Neural crest cell (in vitro differentiated cells): ENCODE data around the gene DIAPH3. TPM values are rescaled to one million over a fixed set of nuclear protein-coding genes. Genes with fewer than 3 reads are reported as not detected.

Experiments used
- DNase-seq: peaks from one replicate; pipeline ENCODE4 v3.0.0; 2021; ENCODE audit warnings: low read depth, mixed read lengths, low spot score
- H3K27ac Mint-ChIP-seq: one replicate; pipeline ENCODE4 v1.8.0; 2021; ENCODE audit warnings: mild to moderate bottlenecking, mixed read lengths; ENCODE audit not compliant: unreplicated experiment
- H3K27me3 Mint-ChIP-seq: 2 replicates; pipeline ENCODE4 v1.8.0; 2021; ENCODE audit warnings: low read depth, mild to moderate bottlenecking, mixed read lengths
- H3K36me3 Mint-ChIP-seq: 2 replicates; pipeline ENCODE4 v1.8.0; 2021; ENCODE audit warnings: low read depth, mild to moderate bottlenecking, mixed read lengths
- H3K4me1 Mint-ChIP-seq: 2 replicates; pipeline ENCODE4 v1.8.0; 2021; ENCODE audit warnings: mixed read lengths
- H3K4me3 Mint-ChIP-seq: one replicate; pipeline ENCODE4 v1.8.0; 2021; ENCODE audit warnings: mild to moderate bottlenecking, mixed read lengths
- H3K9me3 Mint-ChIP-seq: 2 replicates; pipeline ENCODE4 v1.8.0; 2021; ENCODE audit warnings: mixed read lengths
- CTCF ChIP-seq: fragments of 200-600 bp; sonication (generic); conservative IDR thresholded peaks from 2 replicates; pipeline ENCODE4 v1.5.0; 2021; ENCODE audit warnings: antibody characterized with exemption, mild to moderate bottlenecking
- total RNA-seq: library from RNA; stranded (reverse); gene quantifications from 2 replicates; pipeline ENCODE4 v1.2.1, GENCODE V29; 2021

DIAPH3 gene
- total RNA-seq, 1 donor from 2014 or later, result 16.4 TPM

DNA sequence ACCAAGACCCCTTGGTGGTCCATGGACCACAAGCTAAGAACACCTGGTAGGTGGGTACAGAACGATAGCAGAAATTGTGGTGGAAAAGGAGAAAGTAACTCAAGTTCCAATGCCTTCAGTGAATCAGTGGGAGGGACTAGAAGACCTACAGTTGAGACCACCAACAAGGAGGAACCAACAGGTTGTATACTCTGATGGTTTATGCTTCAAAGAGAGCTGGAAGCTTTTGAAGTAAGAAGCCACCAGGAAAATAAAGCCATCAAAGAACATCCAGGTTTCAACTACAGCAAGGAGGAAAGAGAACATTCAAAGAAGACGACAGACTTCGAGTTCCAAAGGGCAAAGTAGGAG is 42.4 kb downstream of the DIAPH3 start:
- H3K27me3 Mint-ChIP-seq, result no peaks in the 10 kb centered on the region
- H3K4me1 Mint-ChIP-seq, result no peaks in the 10 kb centered on the region
- H3K36me3 Mint-ChIP-seq, result peaks cover 35% of the 10 kb centered on the region
- peak overlapping the region; percentile 2 for H3K27ac Mint-ChIP-seq
- TF ChIP-seq CTCF, result no peak
- DNase-seq, result no peak
- peaks cover 3% of the 10 kb centered on the region for H3K9me3 Mint-ChIP-seq
- no peak overlapping the region for H3K4me3 Mint-ChIP-seq

DNA sequence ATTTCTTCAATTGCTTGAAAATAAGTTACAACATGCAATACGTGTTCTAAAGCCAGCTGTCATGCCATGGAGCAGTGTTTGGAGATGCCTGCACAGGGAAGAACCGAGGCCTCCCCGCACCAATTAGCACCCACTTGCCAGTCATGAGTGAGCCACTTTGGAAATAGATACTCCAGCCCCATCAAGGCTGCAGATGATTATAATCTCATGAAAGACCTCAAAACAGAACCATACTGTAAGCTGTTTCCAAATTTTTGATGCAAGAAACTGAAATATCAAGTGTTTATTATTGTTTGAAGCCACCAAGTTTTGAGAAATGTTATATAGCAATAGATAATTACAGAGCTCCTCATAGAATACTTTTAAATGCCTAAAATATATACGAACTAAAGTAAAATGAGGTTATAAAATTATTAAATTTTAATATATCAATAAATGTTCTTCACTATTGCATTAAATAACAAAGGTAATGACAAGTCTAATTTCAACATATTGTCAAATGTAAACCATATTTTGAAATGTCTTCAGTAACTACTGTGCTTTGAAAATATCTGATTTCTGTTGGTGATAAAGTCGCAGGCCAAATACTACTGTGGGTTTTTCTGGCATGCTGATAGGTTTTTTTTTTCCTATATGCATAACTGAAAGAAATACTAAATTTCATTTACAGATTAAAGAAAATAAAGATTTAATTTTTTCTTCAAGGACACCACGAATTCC is 43.0 kb downstream of the DIAPH3 start:
- TF ChIP-seq CTCF, result no peak
- DNase-seq, result no peak
- Mint-ChIP-seq H3K4me1 (no peaks in the 10 kb centered on the region), H3K27ac (no peak overlapping the region), H3K4me3 (no peak overlapping the region), H3K27me3 (no peaks in the 10 kb centered on the region), H3K36me3 (peaks cover 33% of the 10 kb centered on the region), H3K9me3 (peaks cover 3% of the 10 kb centered on the region)

- DNase-seq, result no peak
- Mint-ChIP-seq H3K4me3 (no peak overlapping the region), H3K27me3 (no peaks in the 10 kb centered on the region), H3K36me3 (peaks cover 37% of the 10 kb centered on the region), H3K27ac (no peak overlapping the region), H3K9me3 (peaks cover 9% of the 10 kb centered on the region), H3K4me1 (no peaks in the 10 kb centered on the region)
- TF ChIP-seq CTCF, result no peak
Observed at GRCh38 chr13:60118696-60119400, 44.9 kb downstream of the DIAPH3 start.

GRCh38 chr13:60114499-60115028 is 49.2 kb downstream of the DIAPH3 start:
- peaks cover 29% of the 10 kb centered on the region for H3K36me3 Mint-ChIP-seq
- H3K4me1 Mint-ChIP-seq, result no peaks in the 10 kb centered on the region
- no peak for DNase-seq
- TF ChIP-seq CTCF, result no peak
- H3K27ac Mint-ChIP-seq, result no peak overlapping the region
- H3K9me3 Mint-ChIP-seq, result peaks cover 9% of the 10 kb centered on the region
- no peaks in the 10 kb centered on the region for H3K27me3 Mint-ChIP-seq
- no peak overlapping the region for H3K4me3 Mint-ChIP-seq

DNA sequence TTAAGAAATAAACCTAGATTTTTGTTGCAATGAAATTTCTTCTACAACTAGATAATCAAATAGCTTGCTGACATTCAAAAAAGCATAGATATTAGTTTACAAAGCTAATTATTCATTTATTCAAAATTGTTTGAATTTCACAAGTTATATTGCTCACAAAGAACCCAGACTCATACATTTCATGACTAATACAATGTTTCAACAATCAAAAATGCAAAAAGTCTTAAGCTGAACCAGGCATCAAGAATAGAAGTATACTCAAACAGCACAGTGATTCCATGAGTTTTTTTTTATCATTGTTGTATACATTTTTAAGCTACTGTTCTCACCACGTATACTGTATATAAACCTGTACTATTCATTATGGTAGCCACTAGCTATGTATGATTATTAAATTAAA is 51.0 kb downstream of the DIAPH3 start:
- H3K4me1 Mint-ChIP-seq, result no peaks in the 10 kb centered on the region
- H3K27ac Mint-ChIP-seq, result no peak overlapping the region
- H3K36me3 Mint-ChIP-seq, result peaks cover 31% of the 10 kb centered on the region
- no peaks in the 10 kb centered on the region for H3K27me3 Mint-ChIP-seq
- TF ChIP-seq CTCF, result no peak
- DNase-seq, result no peak
- no peak overlapping the region for H3K4me3 Mint-ChIP-seq
- peaks cover 9% of the 10 kb centered on the region for H3K9me3 Mint-ChIP-seq
